Adrenal gland (tissue), 12 donors: ENCODE measurements around the gene KRTAP24-1. TPM values are rescaled to one million over a fixed set of nuclear protein-coding genes. Genes with fewer than 3 reads are reported as not detected.

Experiments used
- DNase-seq, 7 donors: peaks; one replicate each; pipeline ENCODE4 v3.0.0-alpha.2; 2019 to 2020
- H3K27ac ChIP-seq, 5 donors: fragments of 200-600 bp; sonication (generic) in 4 of 5; 1 replicate in 3 of 5; 2 replicates in 2 of 5; pipeline versions ENCODE4 v1.5.1 to v1.8.0; 2016 to 2020; ENCODE audit warnings: mild to moderate bottlenecking in 1 of 5
- H3K27me3 ChIP-seq: fragments of 200-600 bp; 2 replicates; pipeline ENCODE4 v1.8.0; 2021
- H3K36me3 ChIP-seq, 2 donors: fragments of 200-600 bp; replicated peaks in 1 of 2; 1 replicate in 1 of 2; 2 replicates in 1 of 2; pipeline versions ENCODE4 v1.5.1 to v1.8.0; 2018 to 2022
- H3K4me1 ChIP-seq, 2 donors: fragments of 200-600 bp; replicated peaks in 1 of 2; 1 replicate in 1 of 2; 2 replicates in 1 of 2; pipeline versions ENCODE4 v1.5.1 to v1.8.0; 2018 to 2021
- H3K4me3 ChIP-seq, 4 donors: fragments of 200-600 bp; sonication (generic) in 3 of 4; one replicate each; pipeline ENCODE4 v1.5.1; 2016 to 2018
- H3K9me3 ChIP-seq, 3 donors: fragments of 200-600 bp; sonication (generic) in 1 of 3; replicated peaks in 1 of 3; 1 replicate in 2 of 3; 2 replicates in 1 of 3; pipeline versions ENCODE4 v1.5.1 to v1.8.0; 2016 to 2021
- CTCF ChIP-seq, 6 experiments: fragments of 450-650 bp in 4 of 6; fragments of 200-600 bp in 2 of 6; sonication (generic) in 1 of 6; IDR thresholded peaks; 1 replicate in 5 of 6; 2 replicates in 1 of 6; pipeline versions ENCODE4 v1.5.1 to v1.8.0; 2016 to 2021; ENCODE audit warnings: antibody characterized with exemption in 6 of 6, mild to moderate bottlenecking in 2 of 6, moderate library complexity in 1 of 6
- POLR2A ChIP-seq, 2 donors: fragments of 450-650 bp; IDR thresholded peaks; one replicate each; pipeline ENCODE4 v1.6.1; 2017; ENCODE audit warnings: antibody characterized with exemption in 2 of 2, mild to moderate bottlenecking in 2 of 2, moderate library complexity in 1 of 2
- WGBS, 4 donors: extraction: QIAGEN DNeasy Blood & Tissue Kit in 2 of 4; methylation state at CpG; one replicate each; pipeline versions ENCODE4 v1.1.5 to v1.1.7; 2013 to 2017; 5-methylcytosine and 5-hydroxymethylcytosine counted together
- intact Hi-C, 2 donors: fragments of 100-400 bp; cut with DNase I; formaldehyde crosslinking; loops; one replicate each; pipeline versions ENCODE4 v1.14.1 to v1.15.0; 2022 to 2023
- polyA plus RNA-seq, 3 donors: library from polyadenylated mRNA; stranded (reverse); fragments of 200-250 nt in 2 of 3; fragments of 350-450 nt in 1 of 3; fragmentation: Illumina TruSeq in 1 of 3; extraction: RNeasy Lipid Tissue Mini Kit (QIAGEN cat#74804) in 1 of 3; gene quantifications; one replicate each; pipeline ENCODE4 v1.2.3, GENCODE V29; 2013 to 2014
- total RNA-seq, 9 donors: library from RNA; depleted of rRNA in 4 of 9; stranded (reverse); fragments of >200 nt in 4 of 9; fragments of 120-200 nt in 1 of 9; fragmentation: NEBNext Ultra II Directional in 1 of 9; extraction: Animal tissue kit (Norgen Biotek cat#: 25700) in 1 of 9; gene quantifications; one replicate each; pipeline versions ENCODE4 v1.1.0 to v1.2.4, GENCODE V29; 2013 to 2023
- donor health status: healthy with polysubstance abuse.
- donor health status: Bipolar disorder and iron deficiency.
- donor health status: DM: yes; HTN: yes; CAD: no.
- donor health status: DM: no; HTN: no; CAD: no.
- donor health status: DM: no; HTN: no; CAD: no.
- donor health status: DM: yes; HTN: yes; CAD: no.

The KRTAP24-1 gene
- total and polyA plus RNA-seq, 12 donors: not detected

GRCh38 chr21:30233228-30234020, 49.3 kb downstream of the KRTAP24-1 start:
- H3K9me3 ChIP-seq: no peaks in the 10 kb centered on the region
- intact Hi-C loops: no loop called here
- no peak overlapping the region for H3K4me3 ChIP-seq
- H3K27me3 ChIP-seq: no peaks in the 10 kb centered on the region
- no peak for DNase-seq
- no peak overlapping the region for H3K27ac ChIP-seq
- peaks cover 0 to under 1% of the 10 kb centered on the region in 2 donors for H3K4me1 ChIP-seq
- H3K36me3 ChIP-seq: no peaks in the 10 kb centered on the region
- TF ChIP-seq POLR2A (IDR thresholded peaks at IDR 0.05) (no peak), CTCF (IDR thresholded peaks at IDR 0.05) (no peak)
- 68 to 89% (median 75%) methylated on average over 2 of the region's 2 CpGs for WGBS, 4 donors

- Histone ChIP-seq H3K36me3 (no peaks in the 10 kb centered on the region), H3K27me3 (no peaks in the 10 kb centered on the region), H3K4me1 (peaks cover 5 to 11% of the 10 kb centered on the region in 2 donors), H3K27ac (no peak overlapping the region), H3K9me3 (no peaks in the 10 kb centered on the region), H3K4me3 (no peak overlapping the region)
- intact Hi-C loops: no loop called here
- WGBS, 4 donors: 94 to 100% (median 95%) methylated on average over 1 of the region's 1 CpG
- TF ChIP-seq CTCF (IDR thresholded peaks at IDR 0.05) (no peak), POLR2A (IDR thresholded peaks at IDR 0.05) (no peak)
- DNase-seq: no peak
These were observed 50.7 kb downstream of the KRTAP24-1 start for GRCh38 chr21:30232011-30232410.

Other genes with a start within 250 kb of the KRTAP24-1 start
- not detected for gene CLDN17, start 116.1 kb downstream of the KRTAP24-1 start, total RNA-seq
- gene CLDN17, start 116.1 kb downstream of the KRTAP24-1 start, polyA plus RNA-seq: not detected
- under 1 TPM in 1 of 9 donors, not detected in 8; 0.14 TPM for gene CLDN8, start 66.9 kb downstream of the KRTAP24-1 start, total RNA-seq
- gene CLDN8, start 66.9 kb downstream of the KRTAP24-1 start, polyA plus RNA-seq: not detected
- not detected for gene KRTAP25-1, start 6.6 kb upstream of the KRTAP24-1 start, total RNA-seq
- gene KRTAP25-1, start 6.6 kb upstream of the KRTAP24-1 start, polyA plus RNA-seq: not detected
- not detected for gene KRTAP26-1, start 37.4 kb upstream of the KRTAP24-1 start, total RNA-seq
- gene KRTAP26-1, start 37.4 kb upstream of the KRTAP24-1 start, polyA plus RNA-seq: not detected
- not detected for gene KRTAP27-1, start 54.7 kb upstream of the KRTAP24-1 start, total RNA-seq
- not detected for gene KRTAP27-1, start 54.7 kb upstream of the KRTAP24-1 start, polyA plus RNA-seq
- gene KRTAP23-1, start 65.7 kb upstream of the KRTAP24-1 start, total RNA-seq: not detected
- gene KRTAP23-1, start 65.7 kb upstream of the KRTAP24-1 start, polyA plus RNA-seq: not detected
- gene KRTAP13-2, start 89.3 kb upstream of the KRTAP24-1 start, total RNA-seq: under 1 TPM in 1 of 9 donors, not detected in 8; 0.41 TPM
- gene KRTAP13-2, start 89.3 kb upstream of the KRTAP24-1 start, polyA plus RNA-seq: not detected
- gene KRTAP13-1, start 113.1 kb upstream of the KRTAP24-1 start, total RNA-seq: not detected
- gene KRTAP13-1, start 113.1 kb upstream of the KRTAP24-1 start, polyA plus RNA-seq: not detected
- gene KRTAP13-3, start 143.0 kb upstream of the KRTAP24-1 start, total RNA-seq: not detected
- not detected for gene KRTAP13-3, start 143.0 kb upstream of the KRTAP24-1 start, polyA plus RNA-seq
- not detected for gene KRTAP13-4, start 147.3 kb upstream of the KRTAP24-1 start, total RNA-seq
- gene KRTAP13-4, start 147.3 kb upstream of the KRTAP24-1 start, polyA plus RNA-seq: not detected
- gene KRTAP15-1, start 157.3 kb upstream of the KRTAP24-1 start, total RNA-seq: not detected
- gene KRTAP15-1, start 157.3 kb upstream of the KRTAP24-1 start, polyA plus RNA-seq: not detected
- gene KRTAP19-1, start 197.4 kb upstream of the KRTAP24-1 start, total RNA-seq: not detected
- gene KRTAP19-1, start 197.4 kb upstream of the KRTAP24-1 start, polyA plus RNA-seq: not detected
- not detected for gene KRTAP19-2, start 204.5 kb upstream of the KRTAP24-1 start, total RNA-seq
- not detected for gene KRTAP19-2, start 204.5 kb upstream of the KRTAP24-1 start, polyA plus RNA-seq
- gene KRTAP19-3, start 209.1 kb upstream of the KRTAP24-1 start, total RNA-seq: not detected
- gene KRTAP19-3, start 209.1 kb upstream of the KRTAP24-1 start, polyA plus RNA-seq: not detected
- gene KRTAP19-4, start 214.2 kb upstream of the KRTAP24-1 start, total RNA-seq: not detected
- not detected for gene KRTAP19-4, start 214.2 kb upstream of the KRTAP24-1 start, polyA plus RNA-seq
- gene KRTAP19-5, start 219.2 kb upstream of the KRTAP24-1 start, total RNA-seq: not detected
- gene KRTAP19-5, start 219.2 kb upstream of the KRTAP24-1 start, polyA plus RNA-seq: not detected